Tibial nerve (tissue), 4 donors: ENCODE data around the gene SCN4B. TPM values are rescaled to one million over a fixed set of nuclear protein-coding genes. Genes with fewer than 3 reads are reported as not detected.

Experiments
- DNase-seq, 2 donors: peaks; one replicate each; pipeline ENCODE4 v3.0.0-alpha.2; 2019; ENCODE audit warnings: low spot score in 2 of 2
- H3K27ac ChIP-seq, 4 donors: fragments of 200-600 bp; sonication (generic) in 3 of 4; one replicate each; pipeline ENCODE4 v1.5.1; 2017 to 2019; ENCODE audit warnings: mild to moderate bottlenecking in 1 of 4
- H3K27me3 ChIP-seq, 2 donors: fragments of 200-600 bp; sonication (generic) in 1 of 2; one replicate each; pipeline versions ENCODE4 v1.5.1 to v1.6.0; 2017 to 2019
- H3K36me3 ChIP-seq, 3 donors: fragments of 200-600 bp; sonication (generic); one replicate each; pipeline ENCODE4 v1.5.1; 2018 to 2019
- H3K4me1 ChIP-seq, 4 donors: fragments of 200-600 bp; sonication (generic) in 3 of 4; one replicate each; pipeline ENCODE4 v1.5.1; 2017 to 2019
- H3K4me3 ChIP-seq, 4 donors: fragments of 200-600 bp; sonication (generic) in 3 of 4; one replicate each; pipeline ENCODE4 v1.5.1; 2017 to 2019; ENCODE audit warnings: mild to moderate bottlenecking in 1 of 4, moderate library complexity in 1 of 4
- H3K9me3 ChIP-seq, 4 donors: fragments of 200-600 bp; sonication (generic) in 3 of 4; one replicate each; pipeline ENCODE4 v1.5.1; 2017 to 2019
- EP300 ChIP-seq, 2 donors: sonication (generic); formaldehyde crosslinking; IDR thresholded peaks; one replicate each; pipeline ENCODE4 v1.6.1; 2017; ENCODE audit warnings: antibody characterized with exemption in 2 of 2, mild to moderate bottlenecking in 1 of 2
- POLR2A ChIP-seq, 2 donors: fragments of 450-650 bp; IDR thresholded peaks; one replicate each; pipeline ENCODE4 v1.6.1; 2017; ENCODE audit warnings: antibody characterized with exemption in 2 of 2, mild to moderate bottlenecking in 2 of 2, moderate library complexity in 2 of 2
- WGBS, 2 donors: methylation state at CpG; one replicate each; pipeline ENCODE4 v1.1.5; 2018; 5-methylcytosine and 5-hydroxymethylcytosine counted together
- total RNA-seq, 4 donors: library from RNA; depleted of rRNA; stranded (reverse); fragments of >200 nt; gene quantifications; one replicate each; pipeline ENCODE4 v1.1.0, GENCODE V29; 2016
- TF ChIP-seq, protein P1 (sequence below), 5 experiments: fragments of 200-600 bp in 3 of 5; fragments of 450-650 bp in 2 of 5; sonication (generic) in 3 of 5; IDR thresholded peaks; one replicate each; pipeline ENCODE4 v1.5.1; 2016 to 2019; ENCODE audit warnings: antibody characterized with exemption in 5 of 5, mild to moderate bottlenecking in 3 of 5, moderate library complexity in 2 of 5

Gene SCN4B
- total RNA-seq, 4 donors from 2014 or later: 0.66 to 4.1 (median 1.1) TPM

GRCh38 chr11:118111019-118111743 is 41.4 kb downstream of the SCN4B start:
- Histone ChIP-seq H3K36me3 (no peaks in the 10 kb centered on the region), H3K9me3 (no peaks in the 10 kb centered on the region), H3K27me3 (no peaks in the 10 kb centered on the region), H3K4me3 (no peak overlapping the region), H3K27ac (no peak overlapping the region), H3K4me1 (no peaks in the 10 kb centered on the region)
- DNase-seq: no peak
- TF ChIP-seq, protein P1, sequence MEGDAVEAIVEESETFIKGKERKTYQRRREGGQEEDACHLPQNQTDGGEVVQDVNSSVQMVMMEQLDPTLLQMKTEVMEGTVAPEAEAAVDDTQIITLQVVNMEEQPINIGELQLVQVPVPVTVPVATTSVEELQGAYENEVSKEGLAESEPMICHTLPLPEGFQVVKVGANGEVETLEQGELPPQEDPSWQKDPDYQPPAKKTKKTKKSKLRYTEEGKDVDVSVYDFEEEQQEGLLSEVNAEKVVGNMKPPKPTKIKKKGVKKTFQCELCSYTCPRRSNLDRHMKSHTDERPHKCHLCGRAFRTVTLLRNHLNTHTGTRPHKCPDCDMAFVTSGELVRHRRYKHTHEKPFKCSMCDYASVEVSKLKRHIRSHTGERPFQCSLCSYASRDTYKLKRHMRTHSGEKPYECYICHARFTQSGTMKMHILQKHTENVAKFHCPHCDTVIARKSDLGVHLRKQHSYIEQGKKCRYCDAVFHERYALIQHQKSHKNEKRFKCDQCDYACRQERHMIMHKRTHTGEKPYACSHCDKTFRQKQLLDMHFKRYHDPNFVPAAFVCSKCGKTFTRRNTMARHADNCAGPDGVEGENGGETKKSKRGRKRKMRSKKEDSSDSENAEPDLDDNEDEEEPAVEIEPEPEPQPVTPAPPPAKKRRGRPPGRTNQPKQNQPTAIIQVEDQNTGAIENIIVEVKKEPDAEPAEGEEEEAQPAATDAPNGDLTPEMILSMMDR (IDR thresholded peaks at IDR 0.05): no peak
- TF ChIP-seq POLR2A (IDR thresholded peaks at IDR 0.05) (no peak), EP300 (IDR thresholded peaks at IDR 0.05) (no peak)
- WGBS, 2 donors: 59 to 65% methylated on average over 8 of the region's 8 CpGs

GRCh38 chr11:118109231-118109630 is 43.4 kb downstream of the SCN4B start:
- WGBS, 2 donors: 73 to 75% methylated on average over 2 of the region's 2 CpGs
- TF ChIP-seq POLR2A (IDR thresholded peaks at IDR 0.05): no peak
- TF ChIP-seq EP300 (IDR thresholded peaks at IDR 0.05): no peak
- TF ChIP-seq, protein P1 (IDR thresholded peaks at IDR 0.05): no peak
- DNase-seq: no peak
- H3K36me3 ChIP-seq: no peaks in the 10 kb centered on the region
- no peaks in the 10 kb centered on the region for H3K9me3 ChIP-seq
- H3K27me3 ChIP-seq: no peaks in the 10 kb centered on the region
- no peak overlapping the region for H3K4me3 ChIP-seq
- no peak overlapping the region for H3K27ac ChIP-seq
- H3K4me1 ChIP-seq: no peaks in the 10 kb centered on the region

GRCh38 chr11:118108513-118108912 is 44.1 kb downstream of the SCN4B start:
- WGBS, 2 donors: 52 to 87% methylated on average over 4 to 5 of the region's 5 CpGs
- no peak for DNase-seq

GRCh38 chr11:118106789-118107335 is 45.8 kb downstream of the SCN4B start:
- 79 to 83% methylated on average over 2 of the region's 2 CpGs for WGBS, 2 donors
- no peak overlapping the region for H3K4me3 ChIP-seq
- TF ChIP-seq POLR2A (IDR thresholded peaks at IDR 0.05) (no peak), EP300 (IDR thresholded peaks at IDR 0.05) (no peak)
- TF ChIP-seq, protein P1 (IDR thresholded peaks at IDR 0.05): no peak
- H3K27ac ChIP-seq: no peak overlapping the region
- DNase-seq: no peak
- no peaks in the 10 kb centered on the region for H3K36me3 ChIP-seq
- no peaks in the 10 kb centered on the region for H3K27me3 ChIP-seq
- no peaks in the 10 kb centered on the region for H3K4me1 ChIP-seq
- H3K9me3 ChIP-seq: no peaks in the 10 kb centered on the region

More at GRCh38 chr11:118108513-118108912, 44.1 kb downstream of the SCN4B start:
- TF ChIP-seq EP300 (IDR thresholded peaks at IDR 0.05) (no peak), POLR2A (IDR thresholded peaks at IDR 0.05) (no peak)
- TF ChIP-seq, protein P1 (IDR thresholded peaks at IDR 0.05): no peak
- H3K9me3 ChIP-seq: no peaks in the 10 kb centered on the region
- H3K27ac ChIP-seq: no peak overlapping the region
- H3K27me3 ChIP-seq: no peaks in the 10 kb centered on the region
- no peaks in the 10 kb centered on the region for H3K36me3 ChIP-seq
- H3K4me3 ChIP-seq: no peak overlapping the region
- H3K4me1 ChIP-seq: no peaks in the 10 kb centered on the region

- Histone ChIP-seq H3K4me3 (no peak overlapping the region), H3K9me3 (no peaks in the 10 kb centered on the region), H3K4me1 (no peaks in the 10 kb centered on the region), H3K36me3 (no peaks in the 10 kb centered on the region), H3K27me3 (no peaks in the 10 kb centered on the region), H3K27ac (no peak overlapping the region)
- no peak for DNase-seq
- WGBS, 2 donors: 55 to 63% methylated on average over 4 of the region's 4 CpGs
- TF ChIP-seq EP300 (IDR thresholded peaks at IDR 0.05) (no peak), POLR2A (IDR thresholded peaks at IDR 0.05) (no peak)
- TF ChIP-seq, protein P1 (IDR thresholded peaks at IDR 0.05): no peak
Measured at GRCh38 chr11:118105657-118106305, 46.8 kb downstream of the SCN4B start.
